SH-SY5Y (cell line): Measurements from ENCODE around the gene MYL9.

Experiments used
- GATA2 ChIP-seq: IDR thresholded peaks from 2 replicates; pipeline ENCODE4 v1.6.1; 2011; ENCODE audit warnings: mild to moderate bottlenecking, low read depth, low read length
- GATA3 ChIP-seq: IDR thresholded peaks from 2 replicates; pipeline ENCODE4 v1.6.1; 2011; ENCODE audit warnings: low read depth, mild to moderate bottlenecking, low read length, moderate library complexity

- TF ChIP-seq GATA3 (no peak), GATA2 (no peak)
These were observed 50.0 kb downstream of the MYL9 start for GRCh38 chr20:36591281-36591680.
